GM12801 (cell line): ENCODE results near the gene PTPRN2.

Experiments used
- TF ChIP-seq, protein P1 (sequence below): IDR thresholded peaks from one replicate; pipeline ENCODE4 v1.5.1; 2011; ENCODE audit warnings: control low read depth; ENCODE audit not compliant: insufficient read length; ENCODE audit errors: extremely low read depth

PTPRN2 gene

DNA sequence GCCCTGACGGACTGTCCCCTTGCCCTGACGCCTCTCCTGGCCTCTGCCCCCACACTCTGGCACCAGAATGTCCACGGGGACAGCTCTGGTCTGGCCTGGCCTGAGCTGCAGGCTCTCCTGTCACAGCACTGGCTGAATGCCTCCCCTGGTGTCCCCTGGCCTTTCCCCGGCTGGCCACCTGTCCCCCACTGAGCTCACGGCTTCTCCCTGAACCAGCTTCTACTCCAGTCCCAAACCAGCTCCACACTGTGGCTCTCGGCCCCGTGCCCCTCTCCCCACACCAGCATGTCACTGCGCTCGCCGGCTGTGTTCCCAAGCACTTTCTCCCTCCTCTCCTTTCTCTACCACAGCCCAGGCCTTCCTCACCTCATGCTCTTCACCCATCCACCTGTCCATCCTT lies 864.4 kb downstream of the PTPRN2 start:
- TF ChIP-seq, protein P1, sequence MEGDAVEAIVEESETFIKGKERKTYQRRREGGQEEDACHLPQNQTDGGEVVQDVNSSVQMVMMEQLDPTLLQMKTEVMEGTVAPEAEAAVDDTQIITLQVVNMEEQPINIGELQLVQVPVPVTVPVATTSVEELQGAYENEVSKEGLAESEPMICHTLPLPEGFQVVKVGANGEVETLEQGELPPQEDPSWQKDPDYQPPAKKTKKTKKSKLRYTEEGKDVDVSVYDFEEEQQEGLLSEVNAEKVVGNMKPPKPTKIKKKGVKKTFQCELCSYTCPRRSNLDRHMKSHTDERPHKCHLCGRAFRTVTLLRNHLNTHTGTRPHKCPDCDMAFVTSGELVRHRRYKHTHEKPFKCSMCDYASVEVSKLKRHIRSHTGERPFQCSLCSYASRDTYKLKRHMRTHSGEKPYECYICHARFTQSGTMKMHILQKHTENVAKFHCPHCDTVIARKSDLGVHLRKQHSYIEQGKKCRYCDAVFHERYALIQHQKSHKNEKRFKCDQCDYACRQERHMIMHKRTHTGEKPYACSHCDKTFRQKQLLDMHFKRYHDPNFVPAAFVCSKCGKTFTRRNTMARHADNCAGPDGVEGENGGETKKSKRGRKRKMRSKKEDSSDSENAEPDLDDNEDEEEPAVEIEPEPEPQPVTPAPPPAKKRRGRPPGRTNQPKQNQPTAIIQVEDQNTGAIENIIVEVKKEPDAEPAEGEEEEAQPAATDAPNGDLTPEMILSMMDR: no peak

DNA sequence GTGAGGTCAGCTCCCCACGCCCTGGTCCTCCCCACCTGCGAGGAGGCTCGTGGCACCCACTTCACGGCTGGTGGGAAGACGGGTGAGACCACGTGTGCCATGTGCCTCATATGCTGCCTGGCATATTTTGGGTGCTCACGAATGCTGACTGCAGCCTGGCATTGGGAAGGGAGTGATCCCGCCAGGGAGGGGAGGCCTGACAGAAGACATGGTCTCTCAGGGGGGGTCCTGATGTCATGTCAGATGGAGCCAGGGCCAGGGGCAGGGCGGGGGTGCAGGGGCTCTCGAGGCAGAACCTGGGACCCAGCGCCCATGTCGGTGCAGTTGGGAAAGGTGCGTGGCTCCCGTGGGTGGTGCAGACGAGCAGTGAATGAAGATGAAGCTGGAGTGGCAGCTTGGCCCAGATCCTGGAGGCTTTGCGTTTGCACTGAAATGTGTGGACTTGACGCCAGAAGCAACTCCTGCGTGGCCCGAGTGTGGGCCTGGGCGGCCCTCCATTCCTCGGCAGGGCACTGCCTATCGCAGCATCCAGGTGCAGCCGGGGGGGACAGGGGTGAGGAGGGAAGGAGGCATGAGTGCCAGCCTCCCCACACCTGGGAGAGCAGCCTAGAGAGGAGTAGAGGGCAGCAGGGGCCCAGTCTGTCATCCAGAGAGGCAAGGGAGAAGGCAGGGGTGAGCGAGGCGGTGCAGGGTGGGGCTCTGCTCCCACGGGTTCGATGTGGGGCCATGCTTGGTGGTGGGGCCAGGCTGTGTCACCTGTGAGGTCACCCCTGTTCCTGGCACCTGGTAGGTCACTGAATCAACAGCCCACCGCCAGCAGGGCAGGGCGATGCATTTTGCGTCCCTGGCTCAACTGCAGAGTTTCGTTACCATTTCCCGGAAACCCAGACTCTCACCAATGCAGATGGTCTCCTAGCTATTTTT lies 865.2 kb downstream of the PTPRN2 start:
- TF ChIP-seq, protein P1: no peak

DNA sequence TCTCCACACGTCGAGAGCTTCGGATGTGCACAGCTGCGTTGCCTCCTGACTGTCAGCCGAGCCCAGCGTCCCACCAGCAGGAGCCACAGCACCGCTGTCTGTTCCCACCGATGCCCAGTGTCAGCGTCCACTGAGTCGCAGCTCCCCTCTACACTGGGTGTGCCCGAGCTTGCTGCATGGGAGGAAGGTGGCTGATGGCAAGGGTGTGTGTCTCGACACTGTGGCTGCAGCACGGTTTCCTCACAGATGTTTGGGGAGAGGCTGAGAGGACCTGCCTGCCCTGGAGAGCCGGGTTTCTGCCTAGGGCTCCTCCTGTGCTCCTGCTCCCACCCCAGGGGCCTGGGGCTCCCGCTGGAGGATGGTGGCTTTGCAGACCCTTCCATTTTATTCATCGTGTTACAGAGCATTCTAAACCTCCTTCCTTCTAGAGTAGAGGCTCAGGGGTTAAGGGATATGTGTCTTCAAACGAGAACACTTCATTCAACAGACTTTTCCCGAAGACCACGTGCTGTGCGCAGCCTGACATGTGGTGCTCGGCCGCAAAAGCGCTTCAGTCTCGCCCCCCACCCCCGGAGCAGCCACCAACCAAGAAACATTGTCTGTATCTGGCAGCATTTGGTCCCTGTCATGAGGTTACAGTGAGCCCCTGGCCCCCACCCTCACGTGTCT lies 866.0 kb downstream of the PTPRN2 start:
- TF ChIP-seq, protein P1: no peak

DNA sequence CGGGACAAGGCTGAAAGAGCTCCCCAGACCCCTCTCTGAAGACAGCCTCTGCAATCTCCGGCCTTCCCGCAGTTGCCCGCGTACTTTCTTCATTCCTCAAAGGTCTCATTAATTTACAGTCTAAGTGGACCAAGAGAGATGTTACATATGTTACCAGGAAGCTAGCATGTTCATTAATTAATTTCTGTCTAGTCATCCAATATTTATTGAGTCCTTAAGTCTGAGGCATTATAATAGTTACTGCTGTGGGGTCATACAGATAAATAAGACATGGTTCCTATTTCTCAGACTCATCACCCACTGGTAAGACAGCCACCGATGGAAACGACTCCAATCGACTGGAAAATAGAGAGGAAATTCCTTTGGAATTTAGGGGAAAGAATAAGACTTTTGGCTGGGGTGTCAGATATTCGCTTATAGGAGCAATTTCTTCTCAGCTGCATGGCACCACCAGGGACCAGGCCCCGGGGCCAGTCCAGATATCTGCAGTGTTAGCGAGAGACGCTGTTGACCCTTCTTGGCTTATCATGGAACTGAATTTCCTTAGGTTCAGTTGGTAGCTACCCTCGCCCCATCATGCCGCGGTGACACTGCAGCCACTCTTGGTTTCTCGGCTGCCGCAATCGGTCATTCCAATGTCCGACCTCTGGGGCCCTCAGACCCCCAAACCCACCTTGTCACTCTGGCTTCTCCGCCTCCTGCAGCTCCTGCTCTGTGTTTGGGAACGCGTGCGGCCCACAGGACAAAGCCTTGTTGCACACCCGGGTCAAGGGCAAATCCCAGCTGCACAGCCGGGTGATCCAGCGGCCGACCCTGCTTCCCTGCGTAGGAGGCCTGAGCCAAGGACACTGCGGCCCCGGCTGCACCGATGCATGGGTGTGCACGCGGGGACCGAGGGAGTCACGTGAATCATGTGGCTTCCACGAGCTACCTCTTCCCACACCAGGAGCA lies 867.6 kb downstream of the PTPRN2 start:
- TF ChIP-seq, protein P1: no peak

DNA sequence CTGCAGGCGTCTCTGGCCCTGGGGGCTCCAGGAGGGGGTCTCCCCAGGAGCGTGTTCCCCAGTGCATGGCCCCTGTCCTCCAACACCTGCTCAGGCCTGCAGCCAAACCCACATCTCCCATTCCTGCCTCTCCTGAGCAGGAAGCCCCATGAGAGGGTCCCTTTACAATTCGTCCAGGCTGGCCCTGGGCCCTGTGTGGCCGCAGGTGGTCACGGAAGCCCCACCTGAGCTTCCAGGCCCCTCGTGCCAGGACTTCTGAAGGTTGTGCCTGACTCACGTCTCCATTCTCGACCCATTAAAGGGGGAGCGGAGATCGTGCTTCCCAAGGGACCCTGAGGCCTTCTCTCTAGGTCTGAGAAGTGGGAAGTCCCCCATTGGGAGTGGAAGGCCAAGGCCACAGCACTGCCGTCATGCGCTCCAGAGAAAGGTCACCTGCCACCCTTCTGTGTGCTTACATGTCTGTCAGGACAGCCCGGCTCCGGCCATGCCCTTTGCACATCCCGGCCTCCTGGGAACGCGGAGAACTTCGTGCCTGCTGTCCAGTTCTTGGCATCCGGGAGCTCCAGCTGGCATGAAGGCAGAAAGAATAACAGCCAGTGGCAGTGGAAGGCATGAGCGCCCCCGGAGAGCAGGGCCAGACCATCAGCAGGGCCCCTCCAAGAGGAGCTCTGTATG lies 868.5 kb downstream of the PTPRN2 start:
- TF ChIP-seq, protein P1: no peak

DNA sequence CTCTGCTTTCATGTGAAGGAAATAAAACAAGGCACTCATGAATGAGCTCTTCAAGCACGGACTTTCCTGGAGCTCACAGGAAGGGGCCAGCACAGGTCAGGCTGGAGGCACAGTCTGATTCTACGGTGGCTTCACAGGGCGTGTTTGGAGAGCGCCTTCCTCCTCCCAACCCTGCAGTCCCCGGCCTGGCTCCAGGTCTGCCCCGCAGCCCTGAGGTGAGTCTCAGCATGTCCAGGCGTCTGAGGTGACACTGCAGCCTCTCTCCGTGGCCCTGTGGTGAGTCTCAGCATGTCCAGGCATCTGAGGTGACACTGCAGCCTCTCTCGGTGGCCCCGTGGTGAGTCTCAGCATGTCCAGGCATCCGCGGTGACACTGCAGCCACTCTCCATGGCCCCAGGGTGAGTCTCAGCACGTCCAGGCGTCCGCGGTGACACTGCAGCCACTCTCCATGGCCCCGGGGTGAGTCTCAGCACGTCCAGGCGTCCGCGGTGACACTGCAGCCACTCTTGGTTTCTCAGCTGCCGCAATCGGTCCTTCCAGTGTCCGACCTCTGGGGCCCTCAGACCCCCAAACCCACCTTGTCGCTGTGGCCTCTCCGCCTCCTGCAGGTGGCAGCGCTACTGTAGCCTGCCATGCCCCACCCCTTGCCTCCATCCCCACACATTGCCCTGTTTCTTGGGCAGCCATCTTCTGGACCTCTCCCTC lies 869.2 kb downstream of the PTPRN2 start:
- TF ChIP-seq, protein P1: no peak
